Upper lobe of right lung (tissue), 1 donor: ENCODE data around the gene CACUL1. TPM values are rescaled to one million over a fixed set of nuclear protein-coding genes. Genes with fewer than 3 reads are reported as not detected.

Source experiments
- ATAC-seq: fragments of 200-7000 bp; cut with Tn5 transposase; one replicate; pipeline ENCODE4 v1.9.1; 2020; ENCODE audit warnings: mild to moderate bottlenecking, moderate library complexity
- DNase-seq: peaks from one replicate; pipeline ENCODE4 v3.0.0-alpha.2; 2020
- H3K27ac ChIP-seq: fragments of 200-600 bp; one replicate; pipeline ENCODE4 v1.8.0; 2022
- H3K27me3 ChIP-seq: fragments of 200-600 bp; one replicate; pipeline ENCODE4 v1.8.0; 2022; ENCODE audit warnings: mild to moderate bottlenecking
- H3K36me3 ChIP-seq: fragments of 200-600 bp; one replicate; pipeline ENCODE4 v1.8.0; 2022
- H3K4me1 ChIP-seq: fragments of 200-600 bp; one replicate; pipeline ENCODE4 v1.8.0; 2022
- H3K4me3 ChIP-seq: fragments of 200-600 bp; one replicate; pipeline ENCODE4 v1.8.0; 2022; ENCODE audit warnings: mild to moderate bottlenecking
- H3K9me3 ChIP-seq: fragments of 200-600 bp; one replicate; pipeline ENCODE4 v1.8.0; 2022
- intact Hi-C: fragments of 100-400 bp; cut with DNase I; formaldehyde crosslinking; loops from one replicate; pipeline ENCODE4 v1.11.0; 2022
- total RNA-seq: library from RNA; stranded (reverse); fragmentation: NEBNext Ultra II Directional; extraction: Animal tissue kit (Norgen Biotek cat#: 25700); gene quantifications from one replicate; pipeline ENCODE4 v1.2.1, GENCODE V29; 2021
- TF ChIP-seq, protein P1 (sequence below): fragments of 200-600 bp; IDR thresholded peaks from one replicate; pipeline ENCODE4 v1.8.0; 2022; ENCODE audit warnings: antibody characterized with exemption
- donor health status: DM: no; HTN: yes; CAD: no; lungs with severe emphysema.

Gene CACUL1
- total RNA-seq, 1 donor from 2014 or later, result 47.7 TPM

GRCh38 chr10:118767297-118768040, 12.7 kb upstream of the CACUL1 start:
- DNase-seq (no peak), ATAC-seq (no peak)
- Histone ChIP-seq H3K4me1 (no peaks in the 10 kb centered on the region), H3K27me3 (no peaks in the 10 kb centered on the region), H3K36me3 (no peaks in the 10 kb centered on the region), H3K27ac (no peak overlapping the region), H3K9me3 (no peaks in the 10 kb centered on the region), H3K4me3 (no peak overlapping the region)
- intact Hi-C loops, result no loop called here
- TF ChIP-seq, protein P1, sequence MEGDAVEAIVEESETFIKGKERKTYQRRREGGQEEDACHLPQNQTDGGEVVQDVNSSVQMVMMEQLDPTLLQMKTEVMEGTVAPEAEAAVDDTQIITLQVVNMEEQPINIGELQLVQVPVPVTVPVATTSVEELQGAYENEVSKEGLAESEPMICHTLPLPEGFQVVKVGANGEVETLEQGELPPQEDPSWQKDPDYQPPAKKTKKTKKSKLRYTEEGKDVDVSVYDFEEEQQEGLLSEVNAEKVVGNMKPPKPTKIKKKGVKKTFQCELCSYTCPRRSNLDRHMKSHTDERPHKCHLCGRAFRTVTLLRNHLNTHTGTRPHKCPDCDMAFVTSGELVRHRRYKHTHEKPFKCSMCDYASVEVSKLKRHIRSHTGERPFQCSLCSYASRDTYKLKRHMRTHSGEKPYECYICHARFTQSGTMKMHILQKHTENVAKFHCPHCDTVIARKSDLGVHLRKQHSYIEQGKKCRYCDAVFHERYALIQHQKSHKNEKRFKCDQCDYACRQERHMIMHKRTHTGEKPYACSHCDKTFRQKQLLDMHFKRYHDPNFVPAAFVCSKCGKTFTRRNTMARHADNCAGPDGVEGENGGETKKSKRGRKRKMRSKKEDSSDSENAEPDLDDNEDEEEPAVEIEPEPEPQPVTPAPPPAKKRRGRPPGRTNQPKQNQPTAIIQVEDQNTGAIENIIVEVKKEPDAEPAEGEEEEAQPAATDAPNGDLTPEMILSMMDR, result no peak

GRCh38 chr10:118764195-118764594, 9.4 kb upstream of the CACUL1 start:
- DNase-seq (no peak), ATAC-seq (no peak)
- Histone ChIP-seq H3K4me3 (no peak overlapping the region), H3K4me1 (no peaks in the 10 kb centered on the region), H3K9me3 (no peaks in the 10 kb centered on the region), H3K36me3 (no peaks in the 10 kb centered on the region), H3K27me3 (no peaks in the 10 kb centered on the region), H3K27ac (no peak overlapping the region)
- TF ChIP-seq, protein P1, result no peak
- intact Hi-C loops, result no loop called here

DNA sequence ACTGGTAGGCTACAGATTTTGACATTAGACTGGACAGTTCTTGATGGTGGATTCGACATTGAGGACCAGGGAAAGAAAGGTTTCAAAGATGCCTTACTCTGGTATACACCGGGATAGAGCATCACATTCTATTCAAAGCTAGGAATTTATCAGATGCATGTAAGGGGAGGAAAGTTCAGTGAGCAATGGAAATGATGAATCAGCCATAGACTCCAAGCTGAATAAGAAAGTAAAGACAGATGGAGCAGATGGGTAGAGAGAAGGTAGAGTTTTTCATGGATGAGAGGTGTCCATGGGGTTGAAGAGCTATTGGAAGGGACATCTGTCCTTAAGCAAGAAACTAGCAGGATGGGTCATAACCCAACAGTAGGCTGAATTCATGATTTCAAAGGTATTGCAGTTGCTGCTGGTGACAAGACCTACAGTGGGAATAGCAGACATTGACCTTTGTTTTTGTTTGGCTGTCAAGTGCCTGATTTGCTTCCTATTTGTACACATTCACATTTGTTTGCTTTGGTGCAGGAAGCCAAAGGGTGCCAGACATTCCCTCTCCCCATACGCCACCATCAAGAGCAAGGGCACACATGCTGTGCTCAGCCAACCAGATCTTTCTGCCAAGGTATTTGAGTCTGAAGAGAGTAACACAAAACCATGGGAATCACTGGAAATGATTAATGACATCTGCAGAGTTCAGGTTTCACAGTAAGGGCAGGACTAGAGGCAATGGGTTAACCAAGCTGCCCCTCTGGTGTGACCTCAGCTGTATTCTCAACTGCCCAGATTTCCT, 8.6 kb upstream of the CACUL1 start:
- ATAC-seq, result no peak
- TF ChIP-seq, protein P1, result no peak
- Histone ChIP-seq H3K27ac (no peak overlapping the region), H3K9me3 (no peaks in the 10 kb centered on the region), H3K4me1 (no peaks in the 10 kb centered on the region), H3K27me3 (no peaks in the 10 kb centered on the region), H3K36me3 (no peaks in the 10 kb centered on the region), H3K4me3 (no peak overlapping the region)
- intact Hi-C loops, result no loop called here
- no peak for DNase-seq

- no peak for DNase-seq
- TF ChIP-seq, protein P1, result no peak
- H3K9me3 ChIP-seq, result no peaks in the 10 kb centered on the region
- intact Hi-C loops, result no loop called here
- H3K36me3 ChIP-seq, result no peaks in the 10 kb centered on the region
- no peaks in the 10 kb centered on the region for H3K27me3 ChIP-seq
- H3K27ac ChIP-seq, result no peak overlapping the region
- H3K4me1 ChIP-seq, result no peaks in the 10 kb centered on the region
- H3K4me3 ChIP-seq, result no peak overlapping the region
- ATAC-seq, result no peak
Measured at GRCh38 chr10:118760265-118760664, 5.5 kb upstream of the CACUL1 start.

DNA sequence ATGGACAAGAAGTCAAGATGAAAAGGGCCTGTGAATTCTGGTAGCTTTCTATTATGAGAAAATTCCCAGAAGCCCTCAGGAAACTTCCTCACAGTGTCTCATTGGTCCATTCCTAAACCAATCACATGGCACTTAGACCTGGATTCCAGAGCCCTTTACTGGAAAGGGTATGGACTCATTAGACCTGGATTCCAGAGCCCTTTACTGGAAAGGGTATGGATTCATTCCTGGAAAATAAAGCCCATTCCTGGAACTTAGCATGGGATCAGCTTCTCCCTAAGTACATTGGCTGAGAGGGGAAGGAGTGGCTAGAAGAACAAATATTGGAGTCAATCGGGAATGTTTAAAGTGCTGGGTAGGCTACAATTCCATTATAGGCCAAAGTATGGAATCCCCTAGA, 3.7 kb upstream of the CACUL1 start:
- Histone ChIP-seq H3K9me3 (no peaks in the 10 kb centered on the region), H3K27me3 (no peaks in the 10 kb centered on the region), H3K36me3 (no peaks in the 10 kb centered on the region), H3K27ac (no peak overlapping the region), H3K4me1 (peaks cover under 1% of the 10 kb centered on the region), H3K4me3 (no peak overlapping the region)
- intact Hi-C loops, result no loop called here
- TF ChIP-seq, protein P1, result no peak
- ATAC-seq (no peak), DNase-seq (no peak)
